ENCODE data around the gene PSRC1. TPM values are rescaled to one million over a fixed set of nuclear protein-coding genes. Genes with fewer than 3 reads are reported as not detected.

The PSRC1 gene
- 16.9 to 22.3 TPM (median 22.2 TPM) in 5 replicates for total RNA-seq (2022; extraction: Qiagen RNA extraction)

GRCh38 chr1:109282952-109283747, at the start of gene PSRC1:
Gene PSRC1 (minus strand): TSS chr1:109283145.

GRCh38 chr1:109306832-109307273, 23.9 kb upstream of the PSRC1 start, which contains the start of gene MYBPHL:
Gene MYBPHL (minus strand): TSS chr1:109307011. CDS start chr1:109306991, 20 bp downstream.

GRCh38 chr1:109248797-109249629, 33.9 kb downstream of the PSRC1 start, which contains the start of gene CELSR2:
Gene CELSR2 (plus strand): TSS chr1:109249539. CDS start chr1:109250080, 541 bp downstream.

Other genes with a start within 250 kb of the PSRC1 start
- gene WDR47, start 241.0 kb downstream of the PSRC1 start, total RNA-seq (2022; extraction: Qiagen RNA extraction), result 6.8 to 9.9 TPM (median 8.4 TPM) in 5 replicates
- 24.3 to 35.8 TPM (median 26.7 TPM) in 5 replicates for gene TAF13, start 207.1 kb downstream of the PSRC1 start, total RNA-seq (2022; extraction: Qiagen RNA extraction)
- gene TMEM167B, start 192.4 kb downstream of the PSRC1 start, total RNA-seq (2022; extraction: Qiagen RNA extraction), result 7.3 to 8.4 TPM (median 8.4 TPM) in 5 replicates
- 0.53 to 0.71 TPM (median 0.56 TPM) in 5 replicates for gene ELAPOR1, start 169.0 kb downstream of the PSRC1 start, total RNA-seq (2022; extraction: Qiagen RNA extraction)
- gene SARS1, start 69.2 kb downstream of the PSRC1 start, total RNA-seq (2022; extraction: Qiagen RNA extraction), result 89.0 to 106 TPM (median 90.7 TPM) in 5 replicates
- gene CELSR2, start 33.6 kb downstream of the PSRC1 start, total RNA-seq (2022; extraction: Qiagen RNA extraction), result 3.7 to 5.0 TPM (median 4.7 TPM) in 5 replicates
- not detected in 5 replicates for gene MYBPHL, start 23.9 kb upstream of the PSRC1 start, total RNA-seq (2022; extraction: Qiagen RNA extraction)
- 3.4 to 5.7 TPM (median 3.9 TPM) in 5 replicates for gene SORT1, start 114.8 kb upstream of the PSRC1 start, total RNA-seq (2022; extraction: Qiagen RNA extraction)
- 98.1 to 109 TPM (median 102 TPM) in 5 replicates for gene PSMA5, start 143.3 kb upstream of the PSRC1 start, total RNA-seq (2022; extraction: Qiagen RNA extraction)
- gene SYPL2, start 183.4 kb upstream of the PSRC1 start, total RNA-seq (2022; extraction: Qiagen RNA extraction), result 0.05 to 0.13 TPM (median 0.08 TPM) in 5 replicates
- gene ATXN7L2, start 200.8 kb upstream of the PSRC1 start, total RNA-seq (2022; extraction: Qiagen RNA extraction), result 1.2 to 2.8 TPM (median 2.2 TPM) in 5 replicates
- 4.1 to 4.2 TPM (median 4.2 TPM) in 5 replicates for gene CYB561D1, start 210.9 kb upstream of the PSRC1 start, total RNA-seq (2022; extraction: Qiagen RNA extraction)
- 1.0 to 1.4 TPM (median 1.3 TPM) in 5 replicates for gene AMIGO1, start 226.6 kb upstream of the PSRC1 start, total RNA-seq (2022; extraction: Qiagen RNA extraction)

Data from A549 treated with AZD2906 at 1 μM for 4 hours (cell line).